Omental fat pad (tissue), 4 donors: ENCODE measurements around the gene TRAF3IP3. TPM values are rescaled to one million over a fixed set of nuclear protein-coding genes. Genes with fewer than 3 reads are reported as not detected.

Source experiments
- ATAC-seq: fragments of 150-250 bp; one replicate; pipeline ENCODE4 v1.9.1; 2016; ENCODE audit warnings: mild to moderate bottlenecking, moderate library complexity; ENCODE audit not compliant: low FRiP score
- DNase-seq: peaks from one replicate; pipeline ENCODE4 v3.0.0-alpha.2; 2019; ENCODE audit warnings: low spot score
- CTCF ChIP-seq, 3 donors: fragments of 450-650 bp; IDR thresholded peaks; one replicate each; pipeline ENCODE4 v1.5.1; 2016 to 2017; ENCODE audit warnings: antibody characterized with exemption in 3 of 3, mild to moderate bottlenecking in 3 of 3, moderate library complexity in 2 of 3
- total RNA-seq, 4 donors: library from RNA; depleted of rRNA; stranded (reverse); fragments of >200 nt; gene quantifications; one replicate each; pipeline ENCODE4 v1.1.0, GENCODE V29; 2016

Gene TRAF3IP3
- total RNA-seq, 4 donors from 2014 or later, result 2.5 to 9.0 (median 3.6) TPM

GRCh38 chr1:209733409-209734192 is 22.3 kb upstream of the TRAF3IP3 start:
- ATAC-seq (peak; percentile 54), DNase-seq (no peak)
- no peak for TF ChIP-seq CTCF (IDR thresholded peaks at IDR 0.05)

- no peak for DNase-seq
- no peak for TF ChIP-seq CTCF (IDR thresholded peaks at IDR 0.05)
- ATAC-seq, result no peak
These were observed 19.2 kb upstream of the TRAF3IP3 start for GRCh38 chr1:209736490-209737117.

GRCh38 chr1:209737118-209737505 is 18.7 kb upstream of the TRAF3IP3 start:
- no peak for TF ChIP-seq CTCF (IDR thresholded peaks at IDR 0.05)
- ATAC-seq (no peak), DNase-seq (no peak)

GRCh38 chr1:209738270-209738669 is 17.6 kb upstream of the TRAF3IP3 start:
- TF ChIP-seq CTCF (IDR thresholded peaks at IDR 0.05), result no peak
- no peak for ATAC-seq
- no peak for DNase-seq

- TF ChIP-seq CTCF (IDR thresholded peaks at IDR 0.05), result no peak
- ATAC-seq (no peak), DNase-seq (no peak)
These were observed 14.7 kb upstream of the TRAF3IP3 start for GRCh38 chr1:209741193-209741592.

- no peak for TF ChIP-seq CTCF (IDR thresholded peaks at IDR 0.05)
- no peak for ATAC-seq
- no peak for DNase-seq
These were observed 14.0 kb upstream of the TRAF3IP3 start for GRCh38 chr1:209741889-209742288.
